GM18526 (cell line): ENCODE data around the gene PPP1R3C.

Experiments used
- POLR2A ChIP-seq: IDR thresholded peaks from 3 replicates; pipeline ENCODE4 v1.6.1; 2011; ENCODE audit not compliant: insufficient read length; ENCODE audit errors: extremely low read depth

PPP1R3C gene

GRCh38 chr10:91632671-91633550 lies at the start of gene PPP1R3C:
Gene PPP1R3C, minus strand, starts transcription at chr10:91633071. Its CDS starts 102 bp downstream, at chr10:91632969.
- TF ChIP-seq POLR2A = no peak

GRCh38 chr10:91681361-91682276 lies 48.7 kb upstream of the PPP1R3C start:
- TF ChIP-seq POLR2A = no peak

- TF ChIP-seq POLR2A = no peak
These were observed 47.6 kb upstream of the PPP1R3C start for GRCh38 chr10:91680487-91680886.

GRCh38 chr10:91679296-91679695 lies 46.4 kb upstream of the PPP1R3C start:
- no peak for TF ChIP-seq POLR2A

GRCh38 chr10:91677911-91678310 lies 45.0 kb upstream of the PPP1R3C start:
- no peak for TF ChIP-seq POLR2A

- TF ChIP-seq POLR2A = no peak
These were observed 39.2 kb upstream of the PPP1R3C start for GRCh38 chr10:91672021-91672608.

GRCh38 chr10:91668913-91669312 lies 36.0 kb upstream of the PPP1R3C start:
- TF ChIP-seq POLR2A = no peak

GRCh38 chr10:91665842-91666241 lies 33.0 kb upstream of the PPP1R3C start:
- no peak for TF ChIP-seq POLR2A

GRCh38 chr10:91664426-91664825 lies 31.6 kb upstream of the PPP1R3C start:
- TF ChIP-seq POLR2A = no peak

- TF ChIP-seq POLR2A = no peak
These were observed 30.1 kb upstream of the PPP1R3C start for GRCh38 chr10:91662993-91663392.

GRCh38 chr10:91653219-91653870 lies 20.5 kb upstream of the PPP1R3C start:
- TF ChIP-seq POLR2A = no peak

GRCh38 chr10:91652364-91652763 lies 19.5 kb upstream of the PPP1R3C start:
- TF ChIP-seq POLR2A = no peak

- no peak for TF ChIP-seq POLR2A
These were observed 10.8 kb upstream of the PPP1R3C start for GRCh38 chr10:91643700-91644099.

- no peak for TF ChIP-seq POLR2A
These were observed 10.2 kb upstream of the PPP1R3C start for GRCh38 chr10:91642831-91643692.

GRCh38 chr10:91636892-91637291 lies 4.0 kb upstream of the PPP1R3C start:
- TF ChIP-seq POLR2A = no peak
